ENCODE measurements around the gene FLNB. TPM values are rescaled to one million over a fixed set of nuclear protein-coding genes. Genes with fewer than 3 reads are reported as not detected.

FLNB gene
- total RNA-seq, 4 donors from 2014 or later, result 116 to 533 (median 439) TPM

DNA sequence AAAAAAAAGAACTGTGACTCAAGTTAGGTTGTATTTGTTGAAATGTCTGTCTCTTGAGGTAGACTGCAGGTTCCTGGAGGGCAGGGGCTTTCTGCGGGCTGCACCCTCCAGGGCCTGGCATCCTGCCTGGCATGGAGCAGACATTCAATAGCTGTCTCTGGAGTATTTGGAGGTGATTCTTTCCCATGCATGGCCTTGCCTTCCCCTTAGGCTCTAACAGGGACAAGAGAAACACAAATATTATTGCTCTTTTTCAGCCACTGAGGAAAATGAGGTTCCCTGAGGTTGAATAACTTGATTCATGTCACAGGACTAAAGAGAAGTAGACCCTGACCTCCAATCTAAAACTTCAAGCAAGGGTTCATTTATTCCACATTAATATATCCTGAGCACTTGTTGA, 18.6 kb upstream of the FLNB start:
- H3K9me3 ChIP-seq, result no peaks in the 10 kb centered on the region
- no peak overlapping the region for H3K4me3 ChIP-seq
- H3K27ac ChIP-seq, result no peak overlapping the region
- H3K4me1 ChIP-seq, result peaks cover 0 to under 1% (median 0%) of the 10 kb centered on the region in 4 donors
- DNase-seq, result no peak
- no peak for TF ChIP-seq POLR2A (IDR thresholded peaks at IDR 0.05)
- TF ChIP-seq, protein P1, sequence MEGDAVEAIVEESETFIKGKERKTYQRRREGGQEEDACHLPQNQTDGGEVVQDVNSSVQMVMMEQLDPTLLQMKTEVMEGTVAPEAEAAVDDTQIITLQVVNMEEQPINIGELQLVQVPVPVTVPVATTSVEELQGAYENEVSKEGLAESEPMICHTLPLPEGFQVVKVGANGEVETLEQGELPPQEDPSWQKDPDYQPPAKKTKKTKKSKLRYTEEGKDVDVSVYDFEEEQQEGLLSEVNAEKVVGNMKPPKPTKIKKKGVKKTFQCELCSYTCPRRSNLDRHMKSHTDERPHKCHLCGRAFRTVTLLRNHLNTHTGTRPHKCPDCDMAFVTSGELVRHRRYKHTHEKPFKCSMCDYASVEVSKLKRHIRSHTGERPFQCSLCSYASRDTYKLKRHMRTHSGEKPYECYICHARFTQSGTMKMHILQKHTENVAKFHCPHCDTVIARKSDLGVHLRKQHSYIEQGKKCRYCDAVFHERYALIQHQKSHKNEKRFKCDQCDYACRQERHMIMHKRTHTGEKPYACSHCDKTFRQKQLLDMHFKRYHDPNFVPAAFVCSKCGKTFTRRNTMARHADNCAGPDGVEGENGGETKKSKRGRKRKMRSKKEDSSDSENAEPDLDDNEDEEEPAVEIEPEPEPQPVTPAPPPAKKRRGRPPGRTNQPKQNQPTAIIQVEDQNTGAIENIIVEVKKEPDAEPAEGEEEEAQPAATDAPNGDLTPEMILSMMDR (IDR thresholded peaks at IDR 0.05), result no peak
- H3K36me3 ChIP-seq, result no peaks in the 10 kb centered on the region
- no peaks in the 10 kb centered on the region for H3K27me3 ChIP-seq

DNA sequence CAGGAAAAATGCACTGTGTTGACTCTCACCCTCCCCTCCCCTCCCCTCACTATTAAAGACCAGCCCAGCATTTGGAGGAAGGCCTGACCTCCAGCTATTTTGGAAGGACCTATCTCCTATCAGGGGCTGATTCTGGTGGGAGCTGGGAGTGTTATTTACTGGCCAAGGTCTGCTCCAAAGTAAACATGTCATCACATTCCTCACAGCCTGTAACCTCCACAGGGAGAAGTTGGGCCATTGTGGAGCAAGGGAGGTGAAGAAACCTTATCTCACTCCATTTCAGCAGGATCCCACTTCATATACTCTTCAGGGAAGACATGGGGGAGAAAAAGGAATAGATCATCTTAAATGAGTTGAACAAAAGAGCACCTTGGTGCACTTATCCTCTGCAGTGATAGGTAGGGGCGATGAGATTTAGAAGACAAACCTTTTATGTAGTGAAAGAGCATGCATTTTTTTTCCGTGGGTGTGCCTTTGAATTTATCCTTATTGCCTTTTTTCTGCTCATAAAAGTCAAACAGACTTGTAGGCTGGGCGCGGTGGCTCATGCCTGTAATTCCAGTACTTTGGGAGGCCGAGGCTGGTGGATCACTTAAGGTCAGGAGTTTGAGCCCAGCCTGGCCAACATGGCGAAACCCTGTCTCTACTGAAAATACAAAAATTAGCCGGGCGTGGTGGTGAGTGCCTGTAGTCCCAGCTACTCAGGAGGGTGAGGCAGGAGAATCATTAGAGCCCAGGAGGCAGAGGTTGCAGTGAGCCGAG, 15.6 kb upstream of the FLNB start:
- H3K4me3 ChIP-seq, result no peak overlapping the region
- H3K36me3 ChIP-seq, result no peaks in the 10 kb centered on the region
- DNase-seq, result no peak
- peak overlapping the region in 1 of 4 donors; percentile 13 for H3K27ac ChIP-seq
- TF ChIP-seq POLR2A (IDR thresholded peaks at IDR 0.05), result no peak
- TF ChIP-seq, protein P1 (IDR thresholded peaks at IDR 0.05), result no peak
- H3K27me3 ChIP-seq, result no peaks in the 10 kb centered on the region
- no peaks in the 10 kb centered on the region for H3K9me3 ChIP-seq
- peaks cover 0 to 4% (median 0%) of the 10 kb centered on the region in 4 donors for H3K4me1 ChIP-seq

DNA sequence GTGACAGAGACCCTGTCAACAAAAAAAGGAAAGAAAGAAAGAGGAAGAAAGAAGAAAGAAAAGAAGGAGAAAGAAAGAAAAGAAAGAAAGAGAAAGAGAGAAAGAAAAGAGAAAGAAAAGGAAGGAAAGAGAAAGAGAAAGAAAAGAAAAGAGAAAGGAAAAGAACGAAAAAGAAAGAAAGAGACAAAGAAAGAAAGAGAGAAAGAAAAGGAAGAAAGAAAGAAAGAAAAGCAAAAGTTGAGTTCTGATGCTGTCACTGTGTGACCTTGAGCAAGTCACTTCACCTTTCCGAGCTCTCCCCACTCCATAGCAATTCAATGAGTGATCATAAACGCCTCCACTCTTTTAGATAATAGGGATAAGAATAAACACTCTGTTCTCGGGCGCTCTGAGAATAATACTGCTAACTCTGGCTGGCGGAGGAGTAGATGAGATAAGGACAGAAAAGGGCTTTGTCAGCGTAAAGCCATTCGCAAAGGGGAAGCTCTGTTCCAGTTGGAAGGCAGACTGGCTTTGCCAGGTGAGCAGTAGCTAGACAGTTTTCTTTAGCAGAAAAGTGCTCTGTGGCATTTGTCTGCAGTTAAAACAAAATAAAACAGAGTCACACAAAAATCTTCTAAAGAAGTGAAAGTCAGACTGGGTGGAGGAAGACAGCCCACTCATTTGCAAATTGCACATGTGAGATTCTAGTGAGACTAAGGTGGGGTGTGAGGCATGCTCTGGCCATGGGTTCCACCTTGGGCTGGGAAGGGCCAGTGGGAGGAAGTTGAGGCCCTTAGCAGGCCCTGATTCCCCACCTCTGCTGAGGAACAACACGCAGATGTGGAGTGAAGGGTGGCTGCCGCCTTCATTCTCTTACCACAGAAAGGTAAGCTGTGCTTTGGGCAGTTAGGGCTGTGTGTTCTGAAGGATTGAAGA, 9.6 kb upstream of the FLNB start:
- no peaks in the 10 kb centered on the region for H3K36me3 ChIP-seq
- peaks cover 0 to 34% (median 4%) of the 10 kb centered on the region in 4 donors for H3K4me1 ChIP-seq
- TF ChIP-seq, protein P1 (IDR thresholded peaks at IDR 0.05), result no peak
- TF ChIP-seq POLR2A (IDR thresholded peaks at IDR 0.05), result peak in 1 of 2 donors; percentile 61
- H3K4me3 ChIP-seq, result peak overlapping the region in 2 of 4 donors; percentile 6 to 7
- DNase-seq, result peak in 1 of 3 donors; percentile 75
- H3K27me3 ChIP-seq, result no peaks in the 10 kb centered on the region
- peak overlapping the region; percentile 36 to 94 (median 80) for H3K27ac ChIP-seq
- no peaks in the 10 kb centered on the region for H3K9me3 ChIP-seq

DNA sequence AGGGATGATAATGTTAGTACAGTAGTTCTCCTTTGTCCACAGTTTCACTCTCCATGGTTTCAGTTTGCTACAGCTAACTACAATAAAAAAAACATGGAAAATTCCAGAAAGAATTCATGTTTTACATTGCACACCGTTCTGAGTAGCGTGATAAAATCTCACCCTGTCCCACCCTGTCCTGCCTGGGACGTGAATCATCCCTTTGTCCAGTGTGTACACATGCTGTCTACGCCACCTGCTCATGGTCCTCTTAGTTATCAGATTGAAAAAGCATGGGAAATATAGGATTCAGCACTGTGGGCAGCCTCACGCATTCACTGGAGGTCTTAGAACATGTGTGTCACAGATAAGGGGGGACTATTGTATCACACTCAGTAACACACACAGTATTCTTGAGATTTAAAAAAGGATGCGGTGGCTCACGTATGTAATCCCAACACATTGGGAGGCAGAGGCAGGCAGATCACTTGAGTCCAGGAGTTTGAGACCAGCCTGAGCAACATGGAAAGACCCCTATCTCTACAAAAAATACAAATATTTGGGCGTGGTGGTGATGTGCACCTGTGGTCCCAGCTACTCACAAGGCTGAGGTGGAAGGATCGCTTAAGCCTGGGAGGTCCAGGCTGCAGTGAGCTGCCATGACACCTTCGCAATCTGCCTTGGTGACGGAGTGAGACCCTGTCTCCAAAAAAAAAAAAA, 8.7 kb upstream of the FLNB start:
- DNase-seq, result no peak
- H3K36me3 ChIP-seq, result no peaks in the 10 kb centered on the region
- H3K4me3 ChIP-seq, result no peak overlapping the region
- H3K4me1 ChIP-seq, result peaks cover 0 to 34% (median 4%) of the 10 kb centered on the region in 4 donors
- H3K9me3 ChIP-seq, result no peaks in the 10 kb centered on the region
- H3K27me3 ChIP-seq, result no peaks in the 10 kb centered on the region
- TF ChIP-seq, protein P1 (IDR thresholded peaks at IDR 0.05), result no peak
- no peak for TF ChIP-seq POLR2A (IDR thresholded peaks at IDR 0.05)
- peak overlapping the region in 3 of 4 donors; percentile 72 to 94 (median 88) for H3K27ac ChIP-seq

Measured in Peyer's patch (tissue), 4 donors.